ENCODE data around the gene TP53BP1. TPM values are rescaled to one million over a fixed set of nuclear protein-coding genes. Genes with fewer than 3 reads are reported as not detected.

Gene TP53BP1
- total and polyA plus RNA-seq, 2 experiments from 2014 or later: 20.1 to 46.4 TPM

GRCh38 chr15:43510200-43511011, 17.4 kb upstream of the TP53BP1 start:
- 1 to 3% methylated on average over 28 to 35 of the region's 41 CpGs for WGBS, 2 experiments (ENCODE audit: low coverage in 1 of 2, low lambda C conversion rate in 2 of 2, missing lambda C conversion rate in 2 of 2)
- in situ Hi-C loops (cut with MboI): no loop called here
- H3K9me2 ChIP-seq (ENCODE audit: insufficient read depth): no peaks in the 10 kb centered on the region
- H3K27ac ChIP-seq: peak overlapping the region; percentile 93
- no peaks in the 10 kb centered on the region for H3K9me3 ChIP-seq (ENCODE audit: low read depth)
- H3K27me3 ChIP-seq (replicated peaks; ENCODE audit: insufficient read depth): no peaks in the 10 kb centered on the region
- peak overlapping the region; percentile 86 for H3K4me3 ChIP-seq
- TF ChIP-seq EZH2 (IDR thresholded peaks at IDR 0.05; ENCODE audit: insufficient read depth, poor library complexity, severe bottlenecking): no peak
- TF ChIP-seq EZH2phosphoT487 (IDR thresholded peaks at IDR 0.05; ENCODE audit: insufficient read depth, low read depth): no peak
- H3K36me3 ChIP-seq (ENCODE audit: low read depth): no peaks in the 10 kb centered on the region
- no peaks in the 10 kb centered on the region for H3K79me2 ChIP-seq (ENCODE audit: insufficient read depth)
- H4K20me1 ChIP-seq (ENCODE audit: insufficient read depth): no peaks in the 10 kb centered on the region
- H3K4me1 ChIP-seq (ENCODE audit: insufficient read depth): peaks cover 48% of the 10 kb centered on the region
- peaks cover 37% of the 10 kb centered on the region for H3F3A ChIP-seq (ENCODE audit: insufficient read depth)
- peak overlapping the region; percentile 91 for H2AFZ ChIP-seq
- DNase-seq: peak; percentile 100
- H3K9ac ChIP-seq: peak overlapping the region; percentile 90
- peak overlapping the region; percentile 92 for H3K4me2 ChIP-seq (ENCODE audit: unreplicated experiment)

DNA sequence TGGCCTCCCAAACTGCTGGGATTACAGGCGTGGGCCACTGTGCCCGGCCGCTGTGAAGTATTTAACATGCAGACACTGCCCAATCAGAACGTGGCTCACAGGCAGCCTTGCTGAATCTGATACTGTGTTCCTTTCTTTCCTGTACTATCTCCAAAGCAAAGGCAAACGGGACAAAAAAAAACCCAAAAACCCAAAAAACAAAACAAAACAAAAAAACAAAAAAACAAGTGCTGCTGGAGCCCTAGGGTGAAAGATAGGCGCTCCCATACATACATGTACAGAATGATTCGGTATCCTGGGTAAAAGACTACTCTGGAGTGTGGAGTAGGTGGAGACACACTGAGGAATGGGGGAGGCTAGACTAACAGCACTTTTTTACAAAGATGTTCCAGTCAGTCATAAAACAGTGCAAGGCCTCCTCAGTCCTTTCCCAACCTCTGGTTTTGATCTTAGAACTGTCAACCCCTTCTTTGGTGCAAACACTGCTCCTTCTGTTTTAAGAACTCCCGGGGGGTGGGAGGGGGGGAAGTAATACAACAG, 16.8 kb upstream of the TP53BP1 start:
- Histone ChIP-seq H3K9me3 (ENCODE audit: low read depth) (no peaks in the 10 kb centered on the region), H3K79me2 (ENCODE audit: insufficient read depth) (no peaks in the 10 kb centered on the region), H3K9ac (peak overlapping the region; percentile 90), H3K4me2 (ENCODE audit: unreplicated experiment) (peak overlapping the region; percentile 92), H3F3A (ENCODE audit: insufficient read depth) (peaks cover 31% of the 10 kb centered on the region), H3K9me2 (ENCODE audit: insufficient read depth) (no peaks in the 10 kb centered on the region), H3K36me3 (ENCODE audit: low read depth) (no peaks in the 10 kb centered on the region), H3K4me3 (peak overlapping the region; percentile 86), H3K4me1 (ENCODE audit: insufficient read depth) (peaks cover 48% of the 10 kb centered on the region), H3K27ac (peak overlapping the region; percentile 93), H4K20me1 (ENCODE audit: insufficient read depth) (no peaks in the 10 kb centered on the region), H2AFZ (peak overlapping the region; percentile 91), H3K27me3 (replicated peaks; ENCODE audit: insufficient read depth) (no peaks in the 10 kb centered on the region)
- WGBS, 2 experiments (ENCODE audit: low coverage in 1 of 2, low lambda C conversion rate in 2 of 2, missing lambda C conversion rate in 2 of 2): 4 to 5% methylated on average over 8 of the region's 8 CpGs
- in situ Hi-C loops (cut with MboI): no loop called here
- TF ChIP-seq EZH2 (IDR thresholded peaks at IDR 0.05; ENCODE audit: insufficient read depth, poor library complexity, severe bottlenecking) (no peak), EZH2phosphoT487 (IDR thresholded peaks at IDR 0.05; ENCODE audit: insufficient read depth, low read depth) (no peak)
- DNase-seq: peak; percentile 63

DNA sequence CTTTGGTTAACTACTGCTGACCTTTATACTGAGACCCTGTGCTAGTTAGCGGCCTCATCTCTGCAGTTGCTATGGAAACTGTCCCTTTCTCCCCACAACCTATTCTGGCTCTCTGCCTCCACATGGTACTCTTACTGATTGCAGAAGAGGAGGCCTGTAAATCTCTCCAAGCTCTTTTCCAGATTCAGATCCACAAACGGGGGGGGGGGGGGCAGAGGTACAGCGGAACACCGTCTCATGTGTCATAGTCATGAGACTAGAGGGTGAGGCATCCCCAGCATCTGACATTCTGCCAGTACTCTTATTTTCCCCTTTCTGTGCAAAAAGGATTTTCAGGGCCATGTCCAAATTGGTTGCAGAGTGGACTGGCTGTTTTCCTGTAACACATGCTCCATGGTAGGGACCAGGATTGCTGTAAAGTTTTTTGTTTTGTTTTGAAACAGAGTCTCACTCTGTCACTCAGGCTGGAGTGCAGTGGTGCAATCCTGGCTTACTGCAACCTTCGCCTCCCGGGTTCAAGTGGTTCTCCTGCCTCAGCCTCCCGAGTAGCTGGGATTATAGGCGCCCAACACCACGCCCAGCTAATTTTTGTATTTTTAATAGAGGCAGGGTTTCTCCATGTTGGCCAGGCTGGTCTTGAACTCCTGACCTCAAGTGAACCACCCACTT, 16.2 kb upstream of the TP53BP1 start:
- peak overlapping the region; percentile 90 for H3K9ac ChIP-seq
- 5 to 6% methylated on average over 9 of the region's 9 CpGs for WGBS, 2 experiments (ENCODE audit: low coverage in 1 of 2, low lambda C conversion rate in 2 of 2, missing lambda C conversion rate in 2 of 2)
- H2AFZ ChIP-seq: peak overlapping the region; percentile 91
- peak overlapping the region; percentile 92 for H3K4me2 ChIP-seq (ENCODE audit: unreplicated experiment)
- in situ Hi-C loops (cut with MboI): no loop called here
- H3F3A ChIP-seq (ENCODE audit: insufficient read depth): peaks cover 25% of the 10 kb centered on the region
- DNase-seq: peak; percentile 74
- H3K9me3 ChIP-seq (ENCODE audit: low read depth): no peaks in the 10 kb centered on the region
- no peaks in the 10 kb centered on the region for H4K20me1 ChIP-seq (ENCODE audit: insufficient read depth)
- H3K36me3 ChIP-seq (ENCODE audit: low read depth): no peaks in the 10 kb centered on the region
- H3K79me2 ChIP-seq (ENCODE audit: insufficient read depth): no peaks in the 10 kb centered on the region
- peaks cover 42% of the 10 kb centered on the region for H3K4me1 ChIP-seq (ENCODE audit: insufficient read depth)
- no peaks in the 10 kb centered on the region for H3K27me3 ChIP-seq (replicated peaks; ENCODE audit: insufficient read depth)
- peak overlapping the region; percentile 93 for H3K27ac ChIP-seq
- peak overlapping the region; percentile 86 for H3K4me3 ChIP-seq
- TF ChIP-seq EZH2phosphoT487 (IDR thresholded peaks at IDR 0.05; ENCODE audit: insufficient read depth, low read depth): no peak
- no peak for TF ChIP-seq EZH2 (IDR thresholded peaks at IDR 0.05; ENCODE audit: insufficient read depth, poor library complexity, severe bottlenecking)
- H3K9me2 ChIP-seq (ENCODE audit: insufficient read depth): no peaks in the 10 kb centered on the region

DNA sequence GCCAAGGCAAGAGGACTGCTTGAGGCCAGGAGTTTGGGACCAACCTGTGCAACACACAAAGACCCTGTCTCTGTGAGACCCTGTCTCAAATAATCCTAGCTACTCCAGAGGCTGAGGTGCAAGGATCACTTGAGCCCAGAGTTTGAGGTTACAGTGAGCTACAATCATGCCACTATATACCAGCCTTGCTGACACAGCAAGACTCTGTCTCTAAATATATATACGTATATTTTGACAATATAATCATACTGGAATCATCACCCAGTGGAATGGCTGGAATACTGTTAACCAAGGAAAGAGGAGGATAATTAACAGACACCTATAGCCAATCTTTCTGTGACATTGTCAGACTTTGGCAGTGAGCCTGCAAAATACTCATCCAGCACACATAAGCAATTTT, 15.5 kb upstream of the TP53BP1 start:
- H3K4me1 ChIP-seq (ENCODE audit: insufficient read depth): peaks cover 35% of the 10 kb centered on the region
- H4K20me1 ChIP-seq (ENCODE audit: insufficient read depth): no peaks in the 10 kb centered on the region
- no peak overlapping the region for H3K4me3 ChIP-seq
- H3K27ac ChIP-seq: peak overlapping the region; percentile 93
- no peaks in the 10 kb centered on the region for H3K9me3 ChIP-seq (ENCODE audit: low read depth)
- in situ Hi-C loops (cut with MboI): no loop called here
- H3K4me2 ChIP-seq (ENCODE audit: unreplicated experiment): no peak overlapping the region
- peak overlapping the region; percentile 90 for H3K9ac ChIP-seq
- H3K79me2 ChIP-seq (ENCODE audit: insufficient read depth): no peaks in the 10 kb centered on the region
- no peak for TF ChIP-seq EZH2phosphoT487 (IDR thresholded peaks at IDR 0.05; ENCODE audit: insufficient read depth, low read depth)
- H3K27me3 ChIP-seq (replicated peaks; ENCODE audit: insufficient read depth): no peaks in the 10 kb centered on the region
- H3K9me2 ChIP-seq (ENCODE audit: insufficient read depth): no peaks in the 10 kb centered on the region
- DNase-seq: no peak
- H3K36me3 ChIP-seq (ENCODE audit: low read depth): no peaks in the 10 kb centered on the region
- H3F3A ChIP-seq (ENCODE audit: insufficient read depth): peaks cover 18% of the 10 kb centered on the region
- no peak overlapping the region for H2AFZ ChIP-seq
- 21 to 31% methylated on average over 1 of the region's 1 CpG for WGBS, 2 experiments (ENCODE audit: low coverage in 1 of 2, low lambda C conversion rate in 2 of 2, missing lambda C conversion rate in 2 of 2)

All from GM23248 (cell line).